ENCODE data around the gene TRIM38.
"Not testable (repeated sequence)": the region's sequence is repeated elsewhere in the genome, so short reads cannot be mapped to it uniquely, and the experiment has no call there.

GRCh38 chr6:26006940-26007305 is 44.3 kb downstream of the TRIM38 start:
- not testable (repeated sequence) for TF ChIP-seq JUN (IDR thresholded peaks at IDR 0.05; ENCODE audit: borderline replicate concordance, insufficient read depth, insufficient read length, low read depth); EZH2 (IDR thresholded peaks at IDR 0.05; ENCODE audit: borderline replicate concordance, low read depth, low read length, severe bottlenecking); POLR2A (IDR thresholded peaks at IDR 0.05; ENCODE audit: low read depth, low read length); POLR2AphosphoS5 (IDR thresholded peaks at IDR 0.05; ENCODE audit: insufficient read depth, low read depth, low read length); MYC (IDR thresholded peaks at IDR 0.05; ENCODE audit: low read depth, low read length); FOS (IDR thresholded peaks at IDR 0.05; ENCODE audit: borderline replicate concordance, insufficient read depth, low read length); GATA2 (IDR thresholded peaks at IDR 0.05; ENCODE audit: insufficient read depth, insufficient read length, low read depth, low read length)
- TF ChIP-seq, protein P1, sequence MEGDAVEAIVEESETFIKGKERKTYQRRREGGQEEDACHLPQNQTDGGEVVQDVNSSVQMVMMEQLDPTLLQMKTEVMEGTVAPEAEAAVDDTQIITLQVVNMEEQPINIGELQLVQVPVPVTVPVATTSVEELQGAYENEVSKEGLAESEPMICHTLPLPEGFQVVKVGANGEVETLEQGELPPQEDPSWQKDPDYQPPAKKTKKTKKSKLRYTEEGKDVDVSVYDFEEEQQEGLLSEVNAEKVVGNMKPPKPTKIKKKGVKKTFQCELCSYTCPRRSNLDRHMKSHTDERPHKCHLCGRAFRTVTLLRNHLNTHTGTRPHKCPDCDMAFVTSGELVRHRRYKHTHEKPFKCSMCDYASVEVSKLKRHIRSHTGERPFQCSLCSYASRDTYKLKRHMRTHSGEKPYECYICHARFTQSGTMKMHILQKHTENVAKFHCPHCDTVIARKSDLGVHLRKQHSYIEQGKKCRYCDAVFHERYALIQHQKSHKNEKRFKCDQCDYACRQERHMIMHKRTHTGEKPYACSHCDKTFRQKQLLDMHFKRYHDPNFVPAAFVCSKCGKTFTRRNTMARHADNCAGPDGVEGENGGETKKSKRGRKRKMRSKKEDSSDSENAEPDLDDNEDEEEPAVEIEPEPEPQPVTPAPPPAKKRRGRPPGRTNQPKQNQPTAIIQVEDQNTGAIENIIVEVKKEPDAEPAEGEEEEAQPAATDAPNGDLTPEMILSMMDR (IDR thresholded peaks at IDR 0.05; ENCODE audit: extremely low read depth in 1 of 2, insufficient read depth in 1 of 2, low read depth in 1 of 2, low read length in 2 of 2): not testable (repeated sequence)
- TF ChIP-seq, protein P2, sequence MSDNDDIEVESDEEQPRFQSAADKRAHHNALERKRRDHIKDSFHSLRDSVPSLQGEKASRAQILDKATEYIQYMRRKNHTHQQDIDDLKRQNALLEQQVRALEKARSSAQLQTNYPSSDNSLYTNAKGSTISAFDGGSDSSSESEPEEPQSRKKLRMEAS (IDR thresholded peaks at IDR 0.05; ENCODE audit: insufficient read depth, insufficient read length): not testable (repeated sequence)

All from endothelial cell of umbilical vein (primary cell).